AG09309 (cell line): ENCODE data around the gene SLC5A6.
"Not testable (repeated sequence)": the region's sequence is repeated elsewhere in the genome, so short reads cannot be mapped to it uniquely, and the experiment has no call there.

ENCODE experiments used
- DNase-seq: peaks from one replicate; pipeline ENCODE4 v3.0.0-alpha.2; 2010; ENCODE audit warnings: low read depth
- H3K4me3 ChIP-seq: 2 replicates; pipeline ENCODE4 v1.5.1; 2011; ENCODE audit warnings: mild to moderate bottlenecking, low read depth, low read length, moderate library complexity; ENCODE audit not compliant: control insufficient read depth
- CTCF ChIP-seq: IDR thresholded peaks from 2 replicates; pipeline ENCODE4 v1.5.1; 2011; ENCODE audit warnings: mild to moderate bottlenecking, low read depth, low read length, inconsistent platforms; ENCODE audit not compliant: insufficient read depth, control insufficient read depth; ENCODE audit errors: missing control alignments

Gene SLC5A6

GRCh38 chr2:27179344-27180000 lies 32.6 kb downstream of the SLC5A6 start:
- TF ChIP-seq CTCF: no peak
- H3K4me3 ChIP-seq: no peak overlapping the region
- no peak for DNase-seq

- TF ChIP-seq CTCF: no peak
- DNase-seq: no peak
- H3K4me3 ChIP-seq: no peak overlapping the region
These were observed 33.6 kb downstream of the SLC5A6 start for GRCh38 chr2:27178469-27178868.

GRCh38 chr2:27177441-27178351 lies 34.4 kb downstream of the SLC5A6 start:
- no peak for TF ChIP-seq CTCF
- no peak overlapping the region for H3K4me3 ChIP-seq
- no peak for DNase-seq

- not testable (repeated sequence) for DNase-seq, H3K4me3 ChIP-seq
These were observed 36.3 kb downstream of the SLC5A6 start for GRCh38 chr2:27175781-27176180.

GRCh38 chr2:27175330-27175729 lies 36.7 kb downstream of the SLC5A6 start:
- DNase-seq: no peak
- no peak for TF ChIP-seq CTCF
- no peak overlapping the region for H3K4me3 ChIP-seq

GRCh38 chr2:27174638-27175037 lies 37.4 kb downstream of the SLC5A6 start:
- DNase-seq: no peak
- TF ChIP-seq CTCF: no peak
- no peak overlapping the region for H3K4me3 ChIP-seq

- TF ChIP-seq CTCF: no peak
- H3K4me3 ChIP-seq: no peak overlapping the region
- no peak for DNase-seq
These were observed 40.7 kb downstream of the SLC5A6 start for GRCh38 chr2:27171351-27171848.
